HG02840 (cell line): Measurements from ENCODE around the gene TMEM247.

Source experiments
- ATAC-seq: cut with Tn5 transposase; IDR thresholded peaks from one replicate; pipeline ENCODE4 v1.9.1; 2021; ENCODE audit warnings: mild to moderate bottlenecking, moderate library complexity, moderate number of reproducible peaks; ENCODE audit not compliant: unreplicated experiment, low FRiP score

TMEM247 gene

GRCh38 chr2:46479265-46479664, at the start of gene TMEM247:
Gene TMEM247, plus strand, starts transcription at chr2:46479565.
- no peak for ATAC-seq

- ATAC-seq, result no peak
Measured at GRCh38 chr2:46430413-46430812, 49.0 kb upstream of the TMEM247 start.

- ATAC-seq, result no peak
Measured at GRCh38 chr2:46430992-46431391, 48.4 kb upstream of the TMEM247 start.

- ATAC-seq, result no peak
Measured at GRCh38 chr2:46431481-46432235, 47.7 kb upstream of the TMEM247 start.

DNA sequence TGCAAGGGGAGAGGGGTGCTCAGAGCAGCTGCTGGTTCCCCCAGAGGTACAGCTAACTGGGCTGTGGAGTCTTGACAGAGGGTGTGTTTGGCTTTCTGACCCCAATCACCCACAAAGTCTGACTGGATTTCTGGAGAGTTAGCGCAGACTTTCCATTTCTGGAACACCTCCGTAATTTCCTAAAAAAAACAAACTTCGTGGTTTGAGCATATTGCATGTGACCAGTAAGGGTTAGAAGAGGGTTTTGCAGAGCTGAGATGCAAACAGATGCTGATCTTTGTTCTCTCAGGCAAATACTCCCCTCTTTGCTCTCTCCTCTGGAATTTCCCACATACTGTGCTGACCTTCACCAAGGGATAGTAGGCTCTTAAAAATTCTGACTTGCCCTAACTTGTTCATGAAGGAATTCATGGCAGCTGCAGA, 44.5 kb upstream of the TMEM247 start:
- no peak for ATAC-seq

DNA sequence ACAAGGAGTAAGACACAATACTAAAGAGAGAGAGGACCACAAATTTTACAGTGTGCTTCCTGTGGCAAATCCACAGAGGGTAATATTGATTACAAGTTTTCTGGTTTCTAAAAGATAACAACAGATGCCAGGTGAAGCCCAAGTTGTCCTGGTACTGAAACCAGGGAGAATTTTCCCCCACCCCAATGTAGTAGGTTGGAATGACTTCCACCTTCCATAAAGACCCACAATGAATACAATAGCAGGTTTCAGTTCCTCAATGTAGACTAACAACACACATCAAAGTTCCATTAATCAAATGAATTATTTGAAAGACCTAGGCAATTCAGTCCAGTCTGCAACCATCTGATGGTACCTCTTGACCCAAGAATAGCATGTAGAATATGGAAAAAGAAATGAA, 44.0 kb upstream of the TMEM247 start:
- no peak for ATAC-seq

- no peak for ATAC-seq
Measured at GRCh38 chr2:46435796-46436360, 43.5 kb upstream of the TMEM247 start.

- no peak for ATAC-seq
Measured at GRCh38 chr2:46436800-46437199, 42.6 kb upstream of the TMEM247 start.

DNA sequence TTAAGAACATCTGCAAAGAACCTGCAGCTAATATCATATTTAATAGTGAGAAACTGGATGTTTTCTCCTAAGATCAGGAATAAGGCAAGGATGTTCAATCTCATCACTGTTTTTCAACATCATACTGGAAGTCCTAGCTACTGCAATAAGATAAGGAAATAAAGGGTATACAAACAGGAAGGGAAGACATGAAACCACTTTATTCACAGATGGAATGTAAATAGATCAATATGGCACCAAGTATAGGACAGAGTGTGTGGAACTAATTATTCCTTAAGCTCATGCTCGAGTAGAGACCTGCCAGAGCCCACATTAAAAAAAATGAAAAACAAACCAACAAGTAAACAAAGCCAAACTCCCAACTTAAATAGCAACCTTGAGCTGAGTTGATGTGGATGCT, 41.3 kb upstream of the TMEM247 start:
- ATAC-seq, result no peak

GRCh38 chr2:46438794-46439193, 40.6 kb upstream of the TMEM247 start:
- no peak for ATAC-seq

GRCh38 chr2:46439582-46439981, 39.8 kb upstream of the TMEM247 start:
- no peak for ATAC-seq

- no peak for ATAC-seq
Measured at GRCh38 chr2:46441838-46442712, 37.3 kb upstream of the TMEM247 start.

GRCh38 chr2:46444732-46445131, 34.6 kb upstream of the TMEM247 start:
- no peak for ATAC-seq

DNA sequence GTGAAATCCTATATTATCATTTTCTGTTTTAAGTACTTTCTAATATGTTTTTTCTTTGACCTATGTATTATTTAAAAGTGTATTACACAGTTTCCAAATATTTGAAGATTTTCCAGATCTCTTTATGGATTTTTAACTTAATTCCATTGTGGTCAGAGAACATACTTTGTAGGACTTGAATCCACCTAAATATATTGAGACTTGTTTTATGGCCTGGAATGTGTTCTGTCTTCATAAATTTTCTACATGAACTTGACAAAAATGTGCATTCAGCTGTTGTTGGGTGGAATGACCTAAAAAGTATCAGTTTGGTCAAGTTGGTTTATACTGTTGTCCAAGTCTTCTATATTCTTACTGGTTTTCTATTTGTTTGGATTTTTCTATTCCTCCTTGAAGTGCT, 33.8 kb upstream of the TMEM247 start:
- ATAC-seq, result no peak

DNA sequence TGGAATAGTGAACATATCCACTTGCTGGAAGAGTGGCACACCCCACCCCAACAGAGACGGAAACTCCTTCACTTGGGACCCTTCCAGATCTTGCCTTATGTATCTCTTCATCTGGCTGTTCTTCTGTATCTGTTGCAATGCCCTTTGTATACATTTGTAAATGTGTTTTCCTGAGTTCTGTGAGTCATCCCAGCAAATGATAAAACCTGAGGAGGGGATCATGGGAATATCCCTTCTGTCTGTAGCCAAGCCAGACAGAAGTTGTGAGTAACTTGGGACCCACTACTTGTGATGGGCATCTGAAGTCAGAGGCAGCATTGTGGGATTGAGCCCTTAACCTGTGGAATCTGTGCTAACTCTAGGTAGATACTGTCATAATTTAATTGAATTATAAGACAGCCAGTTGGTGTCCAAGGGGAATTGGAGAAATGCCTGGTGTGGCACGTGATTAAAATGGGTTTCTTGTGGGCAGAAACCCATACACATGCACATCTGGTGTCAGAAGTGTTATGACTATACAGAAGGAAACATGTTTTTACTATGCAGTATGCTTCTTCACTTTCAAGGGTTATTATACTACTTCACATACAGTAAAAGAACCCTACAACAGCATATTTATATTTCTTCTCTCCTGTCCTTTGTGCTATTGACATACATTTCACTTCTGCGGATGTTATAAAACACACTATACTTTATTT, 32.3 kb upstream of the TMEM247 start:
- ATAC-seq, result no peak

DNA sequence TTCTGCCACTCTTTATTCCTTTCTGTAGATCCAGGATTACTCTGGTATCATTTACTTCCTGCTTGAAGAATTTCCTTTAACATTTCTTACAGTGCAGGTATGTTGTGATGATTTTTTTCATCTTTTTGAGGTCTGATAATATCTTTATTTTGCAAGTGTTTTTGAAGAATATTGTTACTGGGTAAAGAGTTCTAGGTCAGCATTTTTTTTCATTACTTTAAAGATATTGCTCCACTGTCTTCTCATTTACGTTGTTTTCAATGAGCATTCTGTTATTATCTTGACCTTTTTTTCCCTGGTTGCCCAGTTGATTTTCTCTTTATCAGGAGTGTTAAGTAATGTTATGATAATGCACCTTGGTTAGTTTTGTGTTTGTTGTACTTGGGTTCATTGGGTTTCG, 31.7 kb upstream of the TMEM247 start:
- no peak for ATAC-seq

GRCh38 chr2:46448111-46448510, 31.3 kb upstream of the TMEM247 start:
- ATAC-seq, result no peak

GRCh38 chr2:46448641-46449040, 30.7 kb upstream of the TMEM247 start:
- ATAC-seq, result no peak

DNA sequence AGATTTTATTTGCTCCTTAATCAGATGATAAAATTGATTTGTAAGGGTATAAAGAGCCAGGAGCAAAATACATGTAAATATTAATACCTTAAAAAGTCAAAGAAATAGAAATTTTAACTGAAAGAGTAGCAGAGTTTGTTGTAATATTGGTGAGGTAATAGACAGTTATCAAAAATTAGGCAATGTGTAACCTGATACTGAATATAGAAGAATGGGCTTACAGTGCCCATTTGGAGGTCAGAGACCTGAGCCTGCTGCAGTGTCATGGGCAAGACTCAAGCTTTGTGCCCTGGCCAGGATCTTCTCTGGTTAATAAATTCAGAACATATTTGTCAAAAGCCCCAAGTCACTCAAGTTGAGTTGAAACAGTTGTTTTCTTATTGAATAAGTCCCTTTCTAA, 29.7 kb upstream of the TMEM247 start:
- ATAC-seq, result no peak

DNA sequence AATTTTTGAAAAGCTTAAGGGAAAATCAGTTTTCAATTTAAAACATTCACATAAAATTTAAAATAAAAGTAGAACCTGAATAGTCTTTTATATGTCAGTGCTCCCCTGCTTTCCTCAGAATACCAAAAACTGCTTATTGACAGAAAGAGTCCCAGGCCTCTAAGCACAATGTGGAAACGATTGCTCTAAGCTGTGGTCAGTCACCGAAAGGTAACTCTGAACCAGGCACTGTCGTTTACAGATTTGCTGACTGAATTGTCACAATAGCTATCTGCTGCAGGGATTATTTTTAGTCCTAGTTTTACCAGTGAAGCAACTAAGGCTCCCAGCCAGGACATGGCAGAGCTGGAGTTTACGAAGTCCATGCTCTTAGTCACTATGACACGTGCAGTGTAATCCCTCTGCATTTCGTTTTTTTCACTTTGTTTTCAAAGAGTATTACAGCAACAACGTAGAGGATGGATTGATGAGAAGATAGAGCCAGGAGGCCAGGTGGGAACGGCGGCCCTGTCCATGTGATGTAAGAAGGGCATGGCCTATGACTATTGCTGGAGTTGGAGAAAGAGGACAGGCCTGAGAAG, 28.1 kb upstream of the TMEM247 start:
- ATAC-seq, result no peak
